Measurements from ENCODE around the gene NAGLU.

The NAGLU gene

DNA sequence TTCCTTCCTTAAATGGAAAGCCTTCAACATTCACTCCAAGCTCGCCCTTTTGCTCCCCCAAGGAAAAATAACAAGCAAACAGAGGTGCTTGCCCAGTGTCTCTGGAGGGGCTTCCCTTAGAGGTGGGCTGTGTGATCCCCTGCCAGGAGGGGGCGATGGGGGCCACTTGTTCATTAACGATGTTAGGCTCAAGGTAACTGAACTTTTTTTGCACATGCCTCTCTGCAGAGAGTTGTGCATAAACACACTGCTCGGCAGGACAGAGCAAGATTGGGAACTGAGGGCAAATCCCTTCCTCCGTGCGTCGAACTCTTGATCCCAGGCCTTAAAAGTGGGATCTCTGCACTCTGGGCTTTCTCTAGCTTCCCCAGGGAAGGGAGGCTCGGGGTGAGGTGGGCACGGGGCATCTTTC lies 15.5 kb upstream of the NAGLU start:
- peak overlapping the region; percentile 92 for H3K27ac ChIP-seq (ENCODE audit: low read depth, low read length)
- WGBS (ENCODE audit: extremely low coverage, insufficient coverage, insufficient read length): no CpG with 5 or more reads among the region's 9 CpGs
- H3K9ac ChIP-seq (ENCODE audit: low read length): no peak overlapping the region
- H3K9me3 ChIP-seq (ENCODE audit: insufficient read depth, low read depth, low read length): no peaks in the 10 kb centered on the region
- H3K18ac ChIP-seq (ENCODE audit: low read length): peak overlapping the region; percentile 81
- H3K27me3 ChIP-seq (ENCODE audit: insufficient read depth, low read length): no peaks in the 10 kb centered on the region
- H2BK5ac ChIP-seq (ENCODE audit: low read depth, low read length, poor library complexity): peak overlapping the region; percentile 92
- peak overlapping the region; percentile 12 for H3K4me2 ChIP-seq (ENCODE audit: low read length)
- H2BK120ac ChIP-seq (ENCODE audit: insufficient read depth, low read length, poor library complexity): peak overlapping the region; percentile 93
- peaks cover 17 to 19% of the 10 kb centered on the region in 2 experiments for H3K36me3 ChIP-seq (ENCODE audit: control insufficient read depth in 1 of 2, insufficient read depth in 2 of 2, low read length in 2 of 2)
- peaks cover 3% of the 10 kb centered on the region for H3K79me2 ChIP-seq (ENCODE audit: control insufficient read depth, insufficient read depth, low read length, poor library complexity)
- peak overlapping the region; percentile 60 for H2AFZ ChIP-seq (ENCODE audit: insufficient read depth, low read length, poor library complexity)
- H3K79me1 ChIP-seq (ENCODE audit: low read length): peaks cover 34% of the 10 kb centered on the region
- peak overlapping the region; percentile 64 for H3K4ac ChIP-seq (ENCODE audit: low read depth, low read length)
- peak overlapping the region; percentile 71 for H4K12ac ChIP-seq (ENCODE audit: low read depth, low read length)
- H3K4me3 ChIP-seq (ENCODE audit: low read depth, low read length): no peak overlapping the region
- peak overlapping the region; percentile 82 for H3K14ac ChIP-seq (ENCODE audit: low read length)
- peak overlapping the region; percentile 64 for H4K8ac ChIP-seq (ENCODE audit: low read depth, low read length)
- no peak overlapping the region for H3K23ac ChIP-seq (ENCODE audit: low read length)
- peaks cover 46 to 47% of the 10 kb centered on the region in 2 experiments for H3K4me1 ChIP-seq (ENCODE audit: control insufficient read depth in 1 of 2, insufficient read depth in 2 of 2, low read length in 2 of 2)
- peak overlapping the region; percentile 94 for H2BK12ac ChIP-seq (ENCODE audit: low read length)
- peak overlapping the region; percentile 79 for H2AK5ac ChIP-seq (ENCODE audit: low read length)
- no peak for DNase-seq
- peak overlapping the region; percentile 87 for H4K91ac ChIP-seq (ENCODE audit: low read depth, low read length)

DNA sequence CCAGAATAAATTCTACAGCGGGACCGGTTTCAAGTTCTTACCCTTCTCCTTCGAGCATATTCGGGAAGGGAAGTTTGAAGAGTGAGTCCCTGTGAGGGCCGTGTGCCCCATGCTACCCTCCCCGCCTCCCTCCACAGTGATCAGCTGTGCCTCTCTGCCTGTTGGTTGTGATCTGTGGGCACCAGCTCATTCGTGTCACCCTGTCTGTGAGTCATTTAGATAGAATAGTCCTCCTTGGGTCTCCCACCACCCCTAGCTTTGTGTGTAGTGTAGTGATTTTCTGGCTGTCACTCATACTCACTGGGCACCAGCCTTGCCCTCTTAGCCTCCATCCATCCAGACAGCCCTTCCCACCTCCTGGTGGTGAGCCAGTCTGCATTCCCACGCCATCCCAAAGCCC lies 15.0 kb upstream of the NAGLU start:
- Histone ChIP-seq H3K23ac (ENCODE audit: low read length) (no peak overlapping the region), H3K4me3 (ENCODE audit: low read depth, low read length) (no peak overlapping the region), H3K4me1 (ENCODE audit: control insufficient read depth in 1 of 2, insufficient read depth in 2 of 2, low read length in 2 of 2) (peaks cover 46 to 47% of the 10 kb centered on the region in 2 experiments), H3K9ac (ENCODE audit: low read length) (no peak overlapping the region), H3K79me1 (ENCODE audit: low read length) (peaks cover 34% of the 10 kb centered on the region), H3K27me3 (ENCODE audit: insufficient read depth, low read length) (no peaks in the 10 kb centered on the region), H3K4ac (ENCODE audit: low read depth, low read length) (peak overlapping the region; percentile 55), H2AFZ (ENCODE audit: insufficient read depth, low read length, poor library complexity) (peak overlapping the region; percentile 8), H3K18ac (ENCODE audit: low read length) (peak overlapping the region; percentile 88), H2BK5ac (ENCODE audit: low read depth, low read length, poor library complexity) (peak overlapping the region; percentile 92), H3K9me3 (ENCODE audit: insufficient read depth, low read depth, low read length) (no peaks in the 10 kb centered on the region), H3K4me2 (ENCODE audit: low read length) (no peak overlapping the region), H3K14ac (ENCODE audit: low read length) (peak overlapping the region; percentile 90), H3K36me3 (ENCODE audit: control insufficient read depth in 1 of 2, insufficient read depth in 2 of 2, low read length in 2 of 2) (peaks cover 17 to 19% of the 10 kb centered on the region in 2 experiments), H4K91ac (ENCODE audit: low read depth, low read length) (peak overlapping the region; percentile 87), H4K12ac (ENCODE audit: low read depth, low read length) (no peak overlapping the region), H2AK5ac (ENCODE audit: low read length) (peak overlapping the region; percentile 97), H3K79me2 (ENCODE audit: control insufficient read depth, insufficient read depth, low read length, poor library complexity) (peaks cover 3% of the 10 kb centered on the region), H3K27ac (ENCODE audit: low read depth, low read length) (peak overlapping the region; percentile 92), H2BK120ac (ENCODE audit: insufficient read depth, low read length, poor library complexity) (peak overlapping the region; percentile 93), H2BK12ac (ENCODE audit: low read length) (peak overlapping the region; percentile 94), H4K8ac (ENCODE audit: low read depth, low read length) (peak overlapping the region; percentile 64)
- DNase-seq: no peak
- whole genome bisulfite sequencing (ENCODE audit: extremely low coverage, insufficient coverage, insufficient read length): no CpG with 5 or more reads among the region's 8 CpGs

DNA sequence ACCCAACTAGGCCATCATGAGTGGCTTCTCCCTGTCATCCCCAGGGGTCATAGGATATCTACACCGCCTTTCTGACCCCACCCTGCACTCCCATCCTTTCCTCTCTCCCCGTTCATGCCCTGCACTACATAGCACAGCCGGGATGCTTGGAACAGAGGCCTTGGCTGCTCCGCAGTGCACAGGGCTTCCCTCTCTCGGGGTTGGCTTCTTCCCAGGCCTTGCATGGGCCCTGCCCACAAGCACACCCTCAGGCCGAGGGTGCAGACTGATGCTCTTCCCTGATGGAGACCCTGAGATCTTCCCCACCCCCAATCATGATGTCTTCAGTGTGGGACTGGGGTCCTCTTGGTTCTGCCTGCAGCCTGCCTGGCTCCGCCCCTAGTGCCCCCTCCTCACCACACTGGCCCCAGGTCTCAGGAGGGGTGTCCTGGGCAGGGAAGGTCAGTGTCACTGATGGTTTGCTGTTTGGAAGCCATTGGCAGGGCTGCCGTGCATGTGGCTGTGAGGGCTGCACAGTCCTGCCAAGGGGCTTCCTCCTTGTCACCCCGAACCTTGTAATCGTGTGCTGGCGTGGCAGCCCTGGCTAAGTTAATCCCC lies 14.3 kb upstream of the NAGLU start:
- no peak overlapping the region for H3K4me3 ChIP-seq (ENCODE audit: low read depth, low read length)
- H2BK5ac ChIP-seq (ENCODE audit: low read depth, low read length, poor library complexity): peak overlapping the region; percentile 2
- H4K12ac ChIP-seq (ENCODE audit: low read depth, low read length): no peak overlapping the region
- H4K91ac ChIP-seq (ENCODE audit: low read depth, low read length): peak overlapping the region; percentile 87
- peak overlapping the region; percentile 94 for H2BK12ac ChIP-seq (ENCODE audit: low read length)
- H3K36me3 ChIP-seq (ENCODE audit: control insufficient read depth in 1 of 2, insufficient read depth in 2 of 2, low read length in 2 of 2): peaks cover 13 to 17% of the 10 kb centered on the region in 2 experiments
- H3K79me1 ChIP-seq (ENCODE audit: low read length): peaks cover 34% of the 10 kb centered on the region
- H3K27ac ChIP-seq (ENCODE audit: low read depth, low read length): peak overlapping the region; percentile 92
- no peak overlapping the region for H3K4me2 ChIP-seq (ENCODE audit: low read length)
- WGBS (ENCODE audit: extremely low coverage, insufficient coverage, insufficient read length): no CpG with 5 or more reads among the region's 11 CpGs
- H2BK120ac ChIP-seq (ENCODE audit: insufficient read depth, low read length, poor library complexity): peak overlapping the region; percentile 23
- no peak overlapping the region for H3K9ac ChIP-seq (ENCODE audit: low read length)
- H3K27me3 ChIP-seq (ENCODE audit: insufficient read depth, low read length): no peaks in the 10 kb centered on the region
- H3K4ac ChIP-seq (ENCODE audit: low read depth, low read length): no peak overlapping the region
- H4K8ac ChIP-seq (ENCODE audit: low read depth, low read length): peak overlapping the region; percentile 7
- no peaks in the 10 kb centered on the region for H3K9me3 ChIP-seq (ENCODE audit: insufficient read depth, low read depth, low read length)
- peaks cover 46 to 47% of the 10 kb centered on the region in 2 experiments for H3K4me1 ChIP-seq (ENCODE audit: control insufficient read depth in 1 of 2, insufficient read depth in 2 of 2, low read length in 2 of 2)
- peak overlapping the region; percentile 97 for H2AK5ac ChIP-seq (ENCODE audit: low read length)
- no peak for DNase-seq
- H3K79me2 ChIP-seq (ENCODE audit: control insufficient read depth, insufficient read depth, low read length, poor library complexity): peaks cover 3% of the 10 kb centered on the region
- H2AFZ ChIP-seq (ENCODE audit: insufficient read depth, low read length, poor library complexity): no peak overlapping the region
- no peak overlapping the region for H3K23ac ChIP-seq (ENCODE audit: low read length)
- peak overlapping the region; percentile 32 for H3K18ac ChIP-seq (ENCODE audit: low read length)
- peak overlapping the region; percentile 90 for H3K14ac ChIP-seq (ENCODE audit: low read length)

DNA sequence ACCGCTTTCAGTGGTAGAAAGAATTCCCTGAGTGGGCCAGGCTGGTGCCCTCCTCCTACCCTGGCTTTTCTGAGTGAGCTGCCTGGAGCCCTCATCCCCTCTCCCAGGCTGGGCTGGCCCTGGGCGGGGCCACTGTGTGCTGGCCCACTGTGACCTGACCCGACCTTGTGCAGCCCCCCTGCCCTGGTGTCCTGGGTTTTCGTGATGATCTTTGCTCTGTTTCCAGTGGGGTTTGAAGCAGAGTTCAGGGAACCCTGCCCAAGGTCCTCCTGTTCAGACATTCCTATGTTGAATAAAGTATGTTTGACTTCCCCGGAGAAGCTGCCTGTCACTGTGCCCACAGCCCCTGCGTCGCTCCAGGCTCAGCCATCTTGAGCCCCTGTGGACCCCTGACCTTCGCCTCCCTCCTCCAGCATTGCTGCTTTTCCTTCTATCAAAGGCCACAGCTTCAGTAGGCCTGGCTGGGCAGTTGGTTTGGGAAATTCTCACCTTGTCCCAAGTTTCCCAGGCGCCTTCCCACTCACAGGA lies 13.7 kb upstream of the NAGLU start:
- H2AK5ac ChIP-seq (ENCODE audit: low read length): peak overlapping the region; percentile 8
- H3K4me3 ChIP-seq (ENCODE audit: low read depth, low read length): no peak overlapping the region
- no CpG with 5 or more reads among the region's 9 CpGs for WGBS (ENCODE audit: extremely low coverage, insufficient coverage, insufficient read length)
- no peak overlapping the region for H4K8ac ChIP-seq (ENCODE audit: low read depth, low read length)
- peak overlapping the region; percentile 94 for H2BK12ac ChIP-seq (ENCODE audit: low read length)
- no peak for DNase-seq
- no peaks in the 10 kb centered on the region for H3K9me3 ChIP-seq (ENCODE audit: insufficient read depth, low read depth, low read length)
- peak overlapping the region; percentile 2 for H3K14ac ChIP-seq (ENCODE audit: low read length)
- H3K4ac ChIP-seq (ENCODE audit: low read depth, low read length): no peak overlapping the region
- H3K4me2 ChIP-seq (ENCODE audit: low read length): no peak overlapping the region
- H4K12ac ChIP-seq (ENCODE audit: low read depth, low read length): no peak overlapping the region
- no peak overlapping the region for H3K27ac ChIP-seq (ENCODE audit: low read depth, low read length)
- H3K18ac ChIP-seq (ENCODE audit: low read length): peak overlapping the region; percentile 32
- H3K4me1 ChIP-seq (ENCODE audit: control insufficient read depth in 1 of 2, insufficient read depth in 2 of 2, low read length in 2 of 2): peaks cover 46 to 47% of the 10 kb centered on the region in 2 experiments
- H3K79me2 ChIP-seq (ENCODE audit: control insufficient read depth, insufficient read depth, low read length, poor library complexity): peaks cover 3% of the 10 kb centered on the region
- H4K91ac ChIP-seq (ENCODE audit: low read depth, low read length): peak overlapping the region; percentile 87
- peaks cover 13 to 16% of the 10 kb centered on the region in 2 experiments for H3K36me3 ChIP-seq (ENCODE audit: control insufficient read depth in 1 of 2, insufficient read depth in 2 of 2, low read length in 2 of 2)
- H2BK120ac ChIP-seq (ENCODE audit: insufficient read depth, low read length, poor library complexity): no peak overlapping the region
- H2BK5ac ChIP-seq (ENCODE audit: low read depth, low read length, poor library complexity): peak overlapping the region; percentile 2
- no peak overlapping the region for H3K9ac ChIP-seq (ENCODE audit: low read length)
- peaks cover 34% of the 10 kb centered on the region for H3K79me1 ChIP-seq (ENCODE audit: low read length)
- H3K23ac ChIP-seq (ENCODE audit: low read length): no peak overlapping the region
- H3K27me3 ChIP-seq (ENCODE audit: insufficient read depth, low read length): no peaks in the 10 kb centered on the region
- no peak overlapping the region for H2AFZ ChIP-seq (ENCODE audit: insufficient read depth, low read length, poor library complexity)

Measured in trophoblast cell (in vitro differentiated cells and primary cell).